Amygdala (tissue), 56 donors: ENCODE measurements around the gene SLC29A4.
"Not testable (repeated sequence)": the region's sequence is repeated elsewhere in the genome, so short reads cannot be mapped to it uniquely, and the experiment has no call there.

Experiments
- DNase-seq, 56 donors: peaks; one replicate each; lab custom pipeline; 2025; lab: John Stamatoyannopoulos, UW

Gene SLC29A4

GRCh38 chr7:5282543-5283316, at the start of gene SLC29A4:
TSS of gene SLC29A4 (plus strand) at chr7:5282943. CDS start at chr7:5287817, 4,874 bp downstream.
- peak in 28 of 56 donors; percentile 5 to 62 (median 31) for DNase-seq

GRCh38 chr7:5234852-5235831, 47.6 kb upstream of the SLC29A4 start:
- DNase-seq = no peak

GRCh38 chr7:5237286-5237685, 45.5 kb upstream of the SLC29A4 start:
- peak in 53 of 56 donors; percentile 6 to 83 (median 61) for DNase-seq

- DNase-seq = no peak
Measured at GRCh38 chr7:5238500-5238899, 44.2 kb upstream of the SLC29A4 start.

- DNase-seq = no peak
Measured at GRCh38 chr7:5243261-5243660, 39.5 kb upstream of the SLC29A4 start.

GRCh38 chr7:5248201-5248885, 34.4 kb upstream of the SLC29A4 start:
- DNase-seq = peak in 3 of 56 donors; percentile 7 to 32 (median 32)

GRCh38 chr7:5250787-5251186, 32.0 kb upstream of the SLC29A4 start:
- DNase-seq = not testable (repeated sequence)

GRCh38 chr7:5253529-5253928, 29.2 kb upstream of the SLC29A4 start:
- peak in 6 of 56 donors; percentile 13 to 38 (median 20) for DNase-seq

- not testable (repeated sequence) for DNase-seq
Measured at GRCh38 chr7:5254371-5254770, 28.4 kb upstream of the SLC29A4 start.

- no peak for DNase-seq
Measured at GRCh38 chr7:5255832-5256231, 26.9 kb upstream of the SLC29A4 start.

GRCh38 chr7:5260530-5261068, 22.1 kb upstream of the SLC29A4 start:
- not testable (repeated sequence) for DNase-seq

- not testable (repeated sequence) for DNase-seq
Measured at GRCh38 chr7:5263066-5263465, 19.7 kb upstream of the SLC29A4 start.

- no peak for DNase-seq
Measured at GRCh38 chr7:5265320-5266190, 17.2 kb upstream of the SLC29A4 start.

- DNase-seq = peak in 9 of 56 donors; percentile 14 to 43 (median 22)
Measured at GRCh38 chr7:5266191-5267028, 16.3 kb upstream of the SLC29A4 start.

- not testable (repeated sequence) for DNase-seq
Measured at GRCh38 chr7:5267829-5268228, 14.9 kb upstream of the SLC29A4 start.

GRCh38 chr7:5269992-5270657, 12.6 kb upstream of the SLC29A4 start:
- DNase-seq = not testable (repeated sequence)

GRCh38 chr7:5270788-5271187, 12.0 kb upstream of the SLC29A4 start:
- no peak for DNase-seq
